Mucosa of descending colon (tissue), 3 donors: ENCODE measurements around the gene HOMER2. TPM values are rescaled to one million over a fixed set of nuclear protein-coding genes. Genes with fewer than 3 reads are reported as not detected.

Experiments
- ATAC-seq: fragments of 200-7000 bp; cut with Tn5 transposase; one replicate; pipeline ENCODE4 v1.9.1; 2020; ENCODE audit warnings: mild to moderate bottlenecking, moderate library complexity
- DNase-seq, 3 donors: peaks; one replicate each; pipeline ENCODE4 v3.0.0-alpha.2; 2020
- H3K36me3 ChIP-seq: fragments of 200-600 bp; one replicate; pipeline ENCODE4 v1.8.0; 2021; ENCODE audit warnings: low read depth, mild to moderate bottlenecking
- H3K4me1 ChIP-seq: fragments of 200-600 bp; one replicate; pipeline ENCODE4 v1.8.0; 2021; ENCODE audit warnings: low read depth, mild to moderate bottlenecking
- H3K4me3 ChIP-seq: fragments of 200-600 bp; one replicate; pipeline ENCODE4 v1.8.0; 2021; ENCODE audit warnings: mild to moderate bottlenecking
- H3K9me3 ChIP-seq: fragments of 200-600 bp; one replicate; pipeline ENCODE4 v1.8.0; 2021; ENCODE audit warnings: mild to moderate bottlenecking
- intact Hi-C, 2 donors: fragments of 100-400 bp; cut with DNase I in 1 of 2; cut with micrococcal nuclease in 1 of 2; formaldehyde crosslinking; loops; one replicate each; pipeline versions ENCODE4 v1.11.0 to v1.11.1; 2022; cut with DNase I, micrococcal nuclease
- total RNA-seq, 3 donors: library from RNA; stranded (reverse); fragmentation: NEBNext Ultra II Directional in 2 of 3; extraction: Animal tissue kit (Norgen Biotek cat#: 25700) in 2 of 3; gene quantifications; one replicate each; pipeline versions ENCODE4 v1.2.1 to v1.2.4, GENCODE V29; 2021 to 2023
- TF ChIP-seq, protein P1 (sequence below): fragments of 200-600 bp; IDR thresholded peaks from one replicate; pipeline ENCODE4 v1.8.0; 2022; ENCODE audit warnings: antibody characterized with exemption, mild to moderate bottlenecking
- donor health status: DM: no; HTN: no; CAD: no; lungs with moderate emphysema.
- donor health status: DM: no; HTN: no; CAD: no.
- donor health status: DM: no; HTN: yes; CAD: no.

HOMER2 gene
- total RNA-seq, 3 donors from 2014 or later, result 1.9 to 16.3 (median 2.1) TPM

DNA sequence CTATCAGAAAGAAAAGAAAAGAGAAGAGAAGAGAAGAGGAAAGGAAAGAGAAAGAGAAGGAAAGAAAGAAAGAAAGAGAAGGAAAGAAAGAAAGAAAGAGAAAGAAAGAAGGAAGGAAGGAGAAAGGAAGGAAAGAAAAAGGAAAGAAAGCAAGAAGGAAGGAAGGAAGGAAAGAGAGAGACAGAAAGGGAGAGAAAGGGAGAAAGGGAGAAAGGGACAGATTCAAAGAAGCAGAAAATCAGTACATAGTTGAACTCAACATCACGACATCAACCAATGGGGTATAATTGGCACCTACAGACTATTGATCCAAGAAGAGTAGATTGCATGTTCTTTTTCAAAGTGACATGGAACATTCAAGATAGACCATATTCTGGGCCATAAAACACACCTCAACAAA is 45.2 kb downstream of the HOMER2 start:
- H3K9me3 ChIP-seq, result peaks cover 5% of the 10 kb centered on the region
- no peaks in the 10 kb centered on the region for H3K36me3 ChIP-seq
- intact Hi-C loops, result no loop called here
- TF ChIP-seq, protein P1, sequence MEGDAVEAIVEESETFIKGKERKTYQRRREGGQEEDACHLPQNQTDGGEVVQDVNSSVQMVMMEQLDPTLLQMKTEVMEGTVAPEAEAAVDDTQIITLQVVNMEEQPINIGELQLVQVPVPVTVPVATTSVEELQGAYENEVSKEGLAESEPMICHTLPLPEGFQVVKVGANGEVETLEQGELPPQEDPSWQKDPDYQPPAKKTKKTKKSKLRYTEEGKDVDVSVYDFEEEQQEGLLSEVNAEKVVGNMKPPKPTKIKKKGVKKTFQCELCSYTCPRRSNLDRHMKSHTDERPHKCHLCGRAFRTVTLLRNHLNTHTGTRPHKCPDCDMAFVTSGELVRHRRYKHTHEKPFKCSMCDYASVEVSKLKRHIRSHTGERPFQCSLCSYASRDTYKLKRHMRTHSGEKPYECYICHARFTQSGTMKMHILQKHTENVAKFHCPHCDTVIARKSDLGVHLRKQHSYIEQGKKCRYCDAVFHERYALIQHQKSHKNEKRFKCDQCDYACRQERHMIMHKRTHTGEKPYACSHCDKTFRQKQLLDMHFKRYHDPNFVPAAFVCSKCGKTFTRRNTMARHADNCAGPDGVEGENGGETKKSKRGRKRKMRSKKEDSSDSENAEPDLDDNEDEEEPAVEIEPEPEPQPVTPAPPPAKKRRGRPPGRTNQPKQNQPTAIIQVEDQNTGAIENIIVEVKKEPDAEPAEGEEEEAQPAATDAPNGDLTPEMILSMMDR, result no peak
- H3K4me3 ChIP-seq, result no peak overlapping the region
- no peaks in the 10 kb centered on the region for H3K4me1 ChIP-seq
- DNase-seq, result no peak
- ATAC-seq, result no peak

DNA sequence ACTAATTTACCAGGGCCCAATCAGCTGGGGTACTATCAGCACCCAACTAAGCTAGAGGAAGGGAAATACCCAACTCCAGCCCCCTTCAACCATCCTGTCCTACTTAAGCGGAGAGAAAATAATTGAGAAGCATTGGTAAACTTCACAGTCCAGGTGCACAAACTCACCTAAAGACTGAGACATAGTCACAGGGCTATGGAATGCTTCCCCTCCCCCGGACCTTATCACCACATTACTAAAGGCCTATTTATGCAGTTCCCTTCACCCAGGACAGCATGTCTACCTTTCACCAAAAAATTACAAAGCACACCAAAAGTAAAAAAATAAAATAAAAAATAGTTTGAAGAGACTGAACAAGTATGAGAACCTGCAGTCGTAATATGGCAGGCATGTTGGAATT is 47.9 kb downstream of the HOMER2 start:
- ATAC-seq (no peak), DNase-seq (no peak)
- H3K4me3 ChIP-seq, result no peak overlapping the region
- intact Hi-C loops, result no loop called here
- TF ChIP-seq, protein P1, result no peak
- peaks cover 5% of the 10 kb centered on the region for H3K9me3 ChIP-seq
- no peaks in the 10 kb centered on the region for H3K36me3 ChIP-seq
- no peaks in the 10 kb centered on the region for H3K4me1 ChIP-seq

DNA sequence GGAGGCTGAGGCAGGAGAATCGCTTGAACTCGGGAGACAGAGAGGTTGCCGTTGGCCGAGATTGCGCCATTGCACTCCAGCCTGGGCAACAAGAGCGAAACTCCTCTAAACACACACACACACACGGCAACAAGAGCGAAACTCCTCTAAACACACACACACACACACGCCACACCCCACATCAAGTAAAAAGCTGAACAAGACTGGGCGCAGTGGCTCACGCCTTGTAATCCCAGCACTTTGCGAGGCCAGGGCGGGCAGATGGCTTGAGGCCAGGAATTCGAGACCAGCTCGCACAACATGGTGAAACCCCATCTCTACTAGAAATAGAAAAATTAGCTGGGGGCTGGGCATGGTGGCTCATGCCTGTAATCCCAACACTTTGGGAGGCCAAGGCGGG is 49.0 kb downstream of the HOMER2 start:
- Histone ChIP-seq H3K4me3 (no peak overlapping the region), H3K36me3 (no peaks in the 10 kb centered on the region), H3K9me3 (no peaks in the 10 kb centered on the region), H3K4me1 (no peaks in the 10 kb centered on the region)
- ATAC-seq (no peak), DNase-seq (no peak)
- TF ChIP-seq, protein P1, result no peak
- intact Hi-C loops, result no loop called here

DNA sequence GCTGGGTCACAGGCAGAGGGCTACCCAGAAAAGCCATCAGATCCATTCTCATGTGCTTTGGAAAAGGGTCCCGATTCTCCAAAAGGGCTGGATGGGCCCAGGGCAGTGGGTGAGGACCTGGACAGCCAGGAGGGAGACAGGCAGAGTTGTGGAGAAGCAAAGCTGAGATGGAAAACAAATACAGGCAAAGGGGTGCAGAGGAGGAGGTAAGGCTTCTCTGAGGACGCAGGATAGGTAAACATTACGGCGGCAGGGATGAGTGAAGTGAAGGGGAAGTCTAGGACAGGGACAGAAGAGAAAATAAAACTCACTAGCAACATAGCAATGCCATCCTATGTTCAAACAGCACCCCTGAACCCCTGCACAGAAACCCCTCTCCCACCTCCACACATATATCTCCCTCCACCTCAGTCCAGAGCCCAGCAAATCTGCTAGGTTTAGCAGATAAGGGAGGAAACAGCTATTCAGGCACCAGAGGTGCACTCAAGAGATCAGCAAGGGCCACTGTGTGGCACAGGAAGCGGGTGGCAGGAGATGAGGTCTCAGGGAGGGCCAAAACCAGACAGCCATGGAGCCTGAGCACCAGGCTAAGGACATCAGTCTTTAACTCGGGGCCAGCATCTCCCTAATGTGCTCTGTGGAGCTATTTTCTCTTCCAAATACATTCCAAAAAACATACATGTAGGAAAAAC is 51.3 kb downstream of the HOMER2 start:
- no peaks in the 10 kb centered on the region for H3K9me3 ChIP-seq
- H3K36me3 ChIP-seq, result no peaks in the 10 kb centered on the region
- intact Hi-C loops, result no loop called here
- TF ChIP-seq, protein P1, result no peak
- no peak for ATAC-seq
- H3K4me1 ChIP-seq, result no peaks in the 10 kb centered on the region
- no peak for DNase-seq
- no peak overlapping the region for H3K4me3 ChIP-seq

DNA sequence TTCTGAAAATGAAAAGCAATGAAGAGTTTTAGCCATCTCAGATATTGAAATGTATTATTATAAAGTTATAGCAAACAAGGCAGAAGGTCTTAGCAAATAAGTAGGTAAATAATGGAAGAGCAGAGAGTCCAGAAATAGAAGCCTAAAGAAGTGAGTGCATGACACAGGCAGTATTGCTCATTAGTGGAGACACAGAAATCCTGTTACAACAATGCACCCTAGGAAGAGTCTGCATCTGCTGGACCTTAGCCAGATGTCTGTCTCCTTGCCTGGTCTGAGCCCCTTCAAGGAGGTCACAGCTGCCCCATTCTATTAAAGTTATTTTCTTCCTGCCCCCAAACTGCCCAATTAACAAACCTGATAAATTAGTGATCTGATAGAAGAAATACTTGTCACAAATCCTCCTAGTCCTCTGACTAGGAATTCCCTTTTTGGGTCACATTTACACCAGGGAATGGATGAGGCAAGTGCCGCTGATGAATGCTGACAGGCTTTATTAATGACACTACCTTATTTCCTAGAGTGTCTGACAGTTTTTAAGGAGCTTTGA is 51.9 kb downstream of the HOMER2 start:
- no peaks in the 10 kb centered on the region for H3K36me3 ChIP-seq
- no peaks in the 10 kb centered on the region for H3K9me3 ChIP-seq
- ATAC-seq (no peak), DNase-seq (no peak)
- TF ChIP-seq, protein P1, result no peak
- intact Hi-C loops, result no loop called here
- no peak overlapping the region for H3K4me3 ChIP-seq
- no peaks in the 10 kb centered on the region for H3K4me1 ChIP-seq
